Peyer's patch (tissue), 4 donors: Measurements from ENCODE around the gene SPEF1.

Experiments
- POLR2A ChIP-seq, 2 donors: fragments of 450-650 bp; IDR thresholded peaks; one replicate each; pipeline ENCODE4 v1.5.1; 2017; ENCODE audit warnings: antibody characterized with exemption in 2 of 2, mild to moderate bottlenecking in 2 of 2, moderate library complexity in 2 of 2
- TF ChIP-seq, protein P1 (sequence below), 6 experiments: fragments of 450-650 bp in 4 of 6; fragments of 200-600 bp in 2 of 6; sonication (generic) in 1 of 6; IDR thresholded peaks; one replicate each; pipeline ENCODE4 v1.5.1; 2017 to 2019; ENCODE audit warnings: antibody characterized with exemption in 6 of 6, mild to moderate bottlenecking in 3 of 6, moderate library complexity in 1 of 6

GRCh38 chr20:3743251-3743650 lies 38.0 kb downstream of the SPEF1 start:
- TF ChIP-seq, protein P1, sequence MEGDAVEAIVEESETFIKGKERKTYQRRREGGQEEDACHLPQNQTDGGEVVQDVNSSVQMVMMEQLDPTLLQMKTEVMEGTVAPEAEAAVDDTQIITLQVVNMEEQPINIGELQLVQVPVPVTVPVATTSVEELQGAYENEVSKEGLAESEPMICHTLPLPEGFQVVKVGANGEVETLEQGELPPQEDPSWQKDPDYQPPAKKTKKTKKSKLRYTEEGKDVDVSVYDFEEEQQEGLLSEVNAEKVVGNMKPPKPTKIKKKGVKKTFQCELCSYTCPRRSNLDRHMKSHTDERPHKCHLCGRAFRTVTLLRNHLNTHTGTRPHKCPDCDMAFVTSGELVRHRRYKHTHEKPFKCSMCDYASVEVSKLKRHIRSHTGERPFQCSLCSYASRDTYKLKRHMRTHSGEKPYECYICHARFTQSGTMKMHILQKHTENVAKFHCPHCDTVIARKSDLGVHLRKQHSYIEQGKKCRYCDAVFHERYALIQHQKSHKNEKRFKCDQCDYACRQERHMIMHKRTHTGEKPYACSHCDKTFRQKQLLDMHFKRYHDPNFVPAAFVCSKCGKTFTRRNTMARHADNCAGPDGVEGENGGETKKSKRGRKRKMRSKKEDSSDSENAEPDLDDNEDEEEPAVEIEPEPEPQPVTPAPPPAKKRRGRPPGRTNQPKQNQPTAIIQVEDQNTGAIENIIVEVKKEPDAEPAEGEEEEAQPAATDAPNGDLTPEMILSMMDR (IDR thresholded peaks at IDR 0.05): no peak
- no peak for TF ChIP-seq POLR2A (IDR thresholded peaks at IDR 0.05)
